HG03565 (cell line): ENCODE measurements around the gene MZT1.

ENCODE experiments used
- ATAC-seq: cut with Tn5 transposase; IDR thresholded peaks from one replicate; pipeline ENCODE4 v1.9.1; 2021; ENCODE audit warnings: mild to moderate bottlenecking, moderate library complexity; ENCODE audit not compliant: unreplicated experiment

MZT1 gene

GRCh38 chr13:72686766-72687165, 40.7 kb downstream of the MZT1 start:
- ATAC-seq = no peak

- no peak for ATAC-seq
Observed at GRCh38 chr13:72680353-72680752, 47.1 kb downstream of the MZT1 start.

- ATAC-seq = no peak
Observed at GRCh38 chr13:72678312-72678711, 49.1 kb downstream of the MZT1 start.

GRCh38 chr13:72677431-72677830, 50.0 kb downstream of the MZT1 start:
- no peak for ATAC-seq

GRCh38 chr13:72666391-72666790, 61.0 kb downstream of the MZT1 start:
- ATAC-seq = no peak

- no peak for ATAC-seq
Observed at GRCh38 chr13:72662548-72662947, 64.9 kb downstream of the MZT1 start.
